NCI-H345 treated with DMSO at 0.1 percent for 48 hours (cell line): ENCODE data around the gene PPP1R14C.
"Not testable (repeated sequence)": the region's sequence is repeated elsewhere in the genome, so short reads cannot be mapped to it uniquely, and the experiment has no call there.

Source experiments
- DNase-seq: peaks from one replicate; lab custom pipeline; 2025; ENCODE audit not compliant: unreplicated experiment; lab: John Stamatoyannopoulos, UW

PPP1R14C gene

DNA sequence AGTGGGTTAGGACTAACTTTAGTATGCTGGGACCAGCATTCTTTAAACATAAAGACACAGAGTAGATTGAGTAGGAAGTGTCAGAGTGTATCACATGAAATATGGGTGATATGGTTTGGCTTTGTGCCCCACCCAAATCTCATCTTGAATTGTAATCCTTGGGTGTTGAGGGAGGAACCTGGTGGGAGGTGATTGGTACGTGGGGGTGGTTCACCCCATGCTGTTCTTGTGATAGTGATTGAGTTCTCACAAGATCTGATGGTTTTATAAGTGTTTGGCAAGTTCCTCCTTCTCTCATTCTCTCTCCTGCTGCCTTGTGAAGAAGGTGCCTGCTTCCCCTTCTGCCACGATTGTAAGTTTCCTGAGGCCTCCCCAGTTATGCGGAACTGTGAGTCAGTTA is 5.1 kb upstream of the PPP1R14C start:
- DNase-seq: not testable (repeated sequence)

DNA sequence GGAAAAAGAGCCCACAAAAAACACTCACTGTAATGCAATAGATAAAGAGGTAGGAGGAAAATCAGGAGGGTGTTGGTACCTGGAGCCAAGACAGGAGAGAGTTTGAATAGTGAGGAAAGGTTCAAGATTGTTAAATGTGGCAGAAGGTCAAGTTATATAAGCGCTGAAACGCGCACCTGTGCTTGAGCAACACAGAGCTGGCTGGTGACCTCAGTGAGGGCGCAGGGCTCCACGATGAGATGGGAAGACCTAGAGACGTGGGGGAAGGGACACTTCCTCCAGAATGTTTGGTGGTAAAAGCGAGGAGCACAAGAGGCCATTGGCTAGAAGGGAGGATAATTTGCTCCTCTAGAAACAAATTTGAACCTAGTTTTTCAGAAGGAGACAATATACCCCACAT is 4.2 kb upstream of the PPP1R14C start:
- no peak for DNase-seq

DNA sequence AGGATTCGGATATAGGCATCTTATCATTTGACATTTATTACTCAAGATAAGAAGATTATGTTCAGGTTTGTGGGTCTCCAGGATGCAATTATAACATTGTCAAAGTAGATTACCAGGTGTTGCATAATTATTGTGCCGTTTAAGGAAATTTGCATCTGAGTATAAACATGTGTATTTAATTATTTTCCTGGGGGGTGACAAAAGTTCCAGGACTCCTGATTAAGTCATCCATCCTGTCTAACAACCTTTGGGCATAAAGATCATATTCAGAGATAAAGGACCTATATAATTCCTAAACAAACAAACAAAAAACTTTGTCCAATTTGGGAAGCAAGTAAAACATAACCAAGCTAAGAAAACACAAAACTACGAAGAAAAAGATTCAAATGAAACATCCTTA is 3.3 kb upstream of the PPP1R14C start:
- DNase-seq: no peak

DNA sequence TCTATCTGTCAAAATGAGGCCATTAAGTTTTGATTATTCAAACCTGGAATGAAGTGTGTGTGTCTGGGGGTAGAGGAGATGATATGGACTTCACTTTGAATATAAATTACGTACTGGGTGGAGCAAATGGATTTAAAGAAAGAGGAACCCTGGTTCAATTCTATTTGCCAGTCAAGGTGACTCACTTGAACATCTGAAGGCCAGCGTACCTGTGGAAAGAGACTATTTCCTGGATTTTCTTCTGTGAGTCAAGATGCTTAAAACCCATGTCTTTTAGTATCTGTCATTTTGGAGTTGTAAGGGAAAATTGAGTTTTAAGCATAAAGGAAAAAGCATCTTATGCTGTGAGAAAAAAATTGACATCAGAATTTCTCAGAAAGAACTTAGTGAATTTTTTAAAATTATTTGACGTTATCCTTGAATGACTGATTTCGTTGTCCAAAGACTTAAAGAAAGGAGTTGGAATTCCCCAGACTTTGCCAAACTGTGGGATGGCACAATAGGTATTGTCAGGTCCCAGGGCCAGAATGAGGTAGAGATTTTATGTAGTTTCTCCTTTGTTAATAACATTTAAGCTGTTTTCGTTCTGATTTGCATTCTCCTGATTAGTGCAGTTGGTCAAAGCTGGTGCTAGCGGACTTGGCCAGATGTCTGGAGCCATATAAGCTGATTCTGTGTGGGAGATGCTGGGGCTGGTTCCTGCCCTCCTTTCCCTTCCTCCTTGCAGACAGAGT is 2.4 kb upstream of the PPP1R14C start:
- no peak for DNase-seq

DNA sequence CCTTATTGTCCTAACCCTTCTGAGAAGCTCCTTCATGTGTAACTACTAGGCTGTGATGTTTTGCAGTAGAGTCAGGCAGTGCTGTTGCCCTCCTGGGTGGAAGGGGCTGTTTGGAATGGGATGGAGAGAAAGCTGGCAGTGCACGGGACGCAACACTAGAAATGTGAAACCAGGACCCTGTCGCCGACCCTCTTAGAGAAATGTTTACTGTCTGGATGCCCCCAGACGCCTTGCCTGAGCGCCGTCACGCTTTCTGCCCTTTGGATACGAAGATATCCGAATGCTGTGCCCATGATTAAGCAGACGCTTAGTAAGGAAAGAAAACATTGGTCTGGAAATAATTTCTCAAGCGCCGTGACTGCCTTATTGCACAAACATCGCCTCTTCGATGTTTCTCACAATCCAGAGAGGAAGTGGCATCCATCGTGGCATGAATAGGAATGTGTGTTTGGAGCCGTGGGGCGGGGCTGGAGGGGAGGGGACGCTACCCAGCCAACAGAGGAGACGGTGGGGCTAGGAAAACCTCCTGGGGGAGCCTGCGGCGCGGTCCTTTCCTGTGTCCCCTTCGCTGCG is 661 bp upstream of the PPP1R14C start:
- DNase-seq: no peak

DNA sequence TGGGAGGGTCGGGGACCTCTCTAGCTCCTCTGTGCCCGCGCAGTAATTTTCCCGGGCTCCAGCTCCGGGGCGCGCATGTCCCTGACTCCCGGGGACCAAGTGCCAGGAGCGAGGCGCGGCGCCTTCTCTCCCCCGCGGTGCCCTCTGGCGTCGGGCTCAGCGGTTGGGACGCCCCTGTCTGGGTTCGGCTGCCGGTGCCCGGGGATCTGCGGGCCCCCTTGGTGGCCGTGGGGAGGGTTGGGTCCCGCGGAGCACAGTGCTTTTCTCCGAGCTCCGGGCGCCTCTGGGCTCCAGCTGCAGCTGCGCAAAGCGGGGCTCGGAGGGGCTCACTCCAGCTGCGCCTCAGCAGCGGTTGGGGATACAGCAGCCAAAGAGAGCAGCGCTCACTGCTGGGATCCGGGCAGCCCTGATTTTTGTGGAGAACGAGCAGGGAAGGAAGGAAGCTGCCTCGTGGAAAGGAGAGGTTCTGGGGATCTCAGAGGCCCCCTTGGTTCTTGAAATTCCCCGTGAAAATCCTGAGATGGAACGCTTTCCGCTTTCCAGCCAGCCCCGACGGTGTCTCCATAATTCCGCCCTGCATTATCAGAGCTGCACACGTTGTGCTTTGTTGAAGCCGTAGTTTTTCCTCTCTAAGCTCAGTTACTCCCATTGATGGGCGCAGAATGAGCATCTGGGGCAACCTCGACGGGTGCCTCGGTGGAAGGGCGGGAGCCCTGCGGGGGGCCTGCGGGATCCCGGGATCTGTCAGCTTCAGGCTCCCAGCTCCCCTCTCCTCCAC is 861 bp downstream of the PPP1R14C start:
- DNase-seq: no peak

DNA sequence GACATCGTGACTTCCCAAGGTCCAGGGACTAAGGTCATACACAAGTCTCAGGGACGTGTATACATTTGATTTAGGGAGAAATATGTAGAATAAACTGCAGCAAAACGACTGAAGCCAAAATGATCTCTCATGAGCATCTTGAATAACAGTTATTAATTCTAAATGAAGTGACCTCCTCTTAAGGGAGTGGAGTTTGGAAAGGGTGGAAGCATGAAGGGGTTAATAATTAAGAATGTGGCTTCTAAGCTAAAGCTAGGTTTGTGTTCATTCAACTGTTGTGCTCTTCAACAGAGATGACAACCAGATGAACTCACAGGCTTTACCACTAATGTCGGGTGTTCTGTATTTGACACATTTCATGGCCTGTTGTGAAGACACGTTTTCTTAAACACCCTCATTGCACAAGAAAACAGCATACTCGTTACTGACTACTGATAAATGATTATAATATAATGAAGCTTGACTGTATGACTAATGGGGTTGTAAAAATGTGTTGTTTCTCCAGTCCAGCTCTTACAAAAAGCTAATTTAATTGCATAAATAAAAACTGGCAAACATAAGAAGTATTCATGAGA is 1.5 kb downstream of the PPP1R14C start:
- no peak for DNase-seq

DNA sequence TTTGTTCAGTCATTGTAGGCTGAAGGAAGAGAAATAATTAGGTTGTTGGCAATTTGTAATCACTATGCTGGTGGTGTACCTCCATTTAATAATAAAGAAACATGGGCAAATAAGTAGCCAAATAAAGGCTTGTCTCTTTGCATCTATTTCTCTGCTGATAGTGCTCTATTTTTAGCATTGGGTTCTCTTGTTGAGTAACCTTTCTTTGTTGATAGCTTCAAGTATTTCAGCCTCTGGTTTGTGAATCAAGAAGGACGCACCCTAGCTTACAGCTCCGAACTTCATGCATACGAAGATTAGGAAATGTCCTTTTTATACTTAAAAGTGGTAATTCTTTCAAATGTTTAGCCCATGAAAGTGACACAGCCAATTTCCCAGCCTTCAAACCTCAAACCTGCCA is 2.6 kb downstream of the PPP1R14C start:
- DNase-seq: no peak

DNA sequence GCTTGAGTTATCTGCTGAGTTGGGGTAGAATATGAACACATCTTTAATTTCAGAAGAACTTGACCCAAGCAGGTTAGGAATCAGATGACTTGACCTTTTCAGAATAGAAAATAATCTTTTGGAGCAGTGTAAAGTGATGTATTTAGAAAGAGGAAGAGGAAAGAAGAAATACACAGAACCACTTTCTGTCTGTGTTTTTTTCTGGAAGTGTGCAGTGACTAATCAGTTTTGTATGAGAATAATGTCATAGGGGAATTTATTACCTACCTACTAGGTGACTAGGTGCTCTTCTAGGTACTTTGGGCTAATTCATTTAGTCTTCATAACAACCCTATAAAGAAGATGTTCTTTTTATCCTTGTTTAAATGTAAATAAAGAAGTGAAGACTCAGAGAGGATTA is 3.0 kb downstream of the PPP1R14C start:
- DNase-seq: no peak

DNA sequence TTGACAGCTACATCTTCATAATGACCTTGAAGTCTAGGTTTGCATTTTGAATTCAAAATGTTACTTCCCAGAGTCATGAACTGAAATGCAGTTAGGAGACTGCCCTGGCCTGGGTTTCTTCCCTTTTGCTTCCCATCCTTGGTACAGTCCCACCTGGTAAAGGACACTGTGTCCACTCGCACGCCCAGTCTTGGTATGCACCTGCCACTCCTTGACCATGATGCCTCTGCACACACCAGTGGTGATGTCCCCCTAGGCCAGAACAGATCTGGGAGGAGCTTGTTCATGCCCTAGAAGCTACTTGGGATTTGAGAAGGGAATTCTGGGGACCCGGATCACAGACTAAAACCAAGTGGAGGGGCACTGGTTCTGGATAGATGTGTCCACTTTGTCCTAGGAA is 3.6 kb downstream of the PPP1R14C start:
- DNase-seq: no peak

DNA sequence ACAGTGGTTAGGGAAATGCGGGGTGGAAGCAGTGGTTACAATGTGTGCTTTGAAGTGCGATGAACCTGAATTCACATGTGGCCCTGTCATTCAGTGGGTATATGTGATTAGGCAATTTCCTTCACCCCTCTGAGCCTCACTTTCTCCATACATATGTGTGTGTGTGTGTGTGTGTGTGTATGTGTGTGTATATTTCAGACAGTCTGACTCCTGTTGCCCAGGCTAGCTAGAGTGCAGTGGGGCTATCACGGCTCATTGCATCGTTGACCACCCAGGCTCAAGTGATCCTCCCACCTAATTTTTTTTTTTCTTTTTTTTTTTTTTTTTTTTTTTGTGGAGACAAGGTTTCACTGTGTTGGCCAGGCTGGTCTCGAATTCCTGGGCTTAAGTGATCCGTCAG is 6.3 kb downstream of the PPP1R14C start:
- DNase-seq: no peak

DNA sequence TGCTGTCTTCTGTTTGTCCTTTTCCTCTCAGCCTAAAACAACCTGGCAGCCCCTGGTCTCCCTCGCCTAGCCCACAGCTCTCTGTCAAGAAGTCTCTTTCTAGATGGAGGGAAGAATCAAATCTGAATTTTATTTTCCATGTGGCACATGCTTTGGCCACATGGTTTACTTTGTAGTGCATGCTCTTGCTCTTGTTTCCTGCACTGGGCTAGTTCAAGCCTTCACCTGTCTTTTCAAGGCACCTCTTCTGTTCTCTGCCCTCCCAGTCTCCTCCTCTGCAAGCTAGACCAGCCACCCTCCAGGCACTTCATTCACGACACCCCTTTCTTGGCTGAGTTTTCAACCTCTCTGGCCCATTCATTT is 7.6 kb downstream of the PPP1R14C start:
- no peak for DNase-seq

DNA sequence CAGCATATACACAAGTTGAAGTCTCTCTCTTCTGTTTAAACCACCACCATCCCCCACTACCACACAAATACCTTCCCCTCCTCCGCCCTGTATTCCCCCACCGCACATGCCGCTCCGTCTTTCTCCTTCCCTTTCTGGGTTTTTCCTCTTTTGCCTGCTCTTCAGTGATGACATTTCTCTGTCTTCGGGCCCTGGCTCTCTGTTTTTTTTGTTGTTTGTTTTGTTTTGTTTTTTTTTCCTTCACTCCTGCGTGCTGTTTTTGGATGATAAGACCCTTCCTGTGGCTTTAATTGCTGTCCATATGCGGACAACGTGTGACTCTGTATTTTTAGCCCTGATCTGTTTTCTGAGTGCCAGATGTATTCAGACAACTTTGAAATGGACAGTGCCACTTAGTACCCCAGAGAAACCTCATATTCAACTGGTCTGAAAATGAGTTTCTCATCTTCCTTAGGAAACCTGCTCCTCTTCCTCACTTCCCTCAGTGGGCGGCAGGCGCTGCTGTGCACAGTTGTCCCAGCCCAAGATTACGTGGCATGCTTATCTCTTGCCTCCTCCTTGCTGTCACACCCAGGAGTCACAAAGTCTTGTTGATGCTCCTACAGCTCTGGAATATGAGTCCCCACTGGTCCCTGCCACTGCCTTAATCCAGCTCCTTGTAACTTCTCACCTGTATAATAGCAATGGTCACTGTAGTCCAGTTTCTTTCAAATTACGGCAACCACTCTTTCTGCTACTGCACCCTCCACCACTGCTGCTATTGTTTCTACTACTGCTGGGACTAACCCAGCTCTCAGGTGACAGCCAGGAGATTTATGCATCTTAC is 8.2 kb downstream of the PPP1R14C start:
- DNase-seq: no peak

DNA sequence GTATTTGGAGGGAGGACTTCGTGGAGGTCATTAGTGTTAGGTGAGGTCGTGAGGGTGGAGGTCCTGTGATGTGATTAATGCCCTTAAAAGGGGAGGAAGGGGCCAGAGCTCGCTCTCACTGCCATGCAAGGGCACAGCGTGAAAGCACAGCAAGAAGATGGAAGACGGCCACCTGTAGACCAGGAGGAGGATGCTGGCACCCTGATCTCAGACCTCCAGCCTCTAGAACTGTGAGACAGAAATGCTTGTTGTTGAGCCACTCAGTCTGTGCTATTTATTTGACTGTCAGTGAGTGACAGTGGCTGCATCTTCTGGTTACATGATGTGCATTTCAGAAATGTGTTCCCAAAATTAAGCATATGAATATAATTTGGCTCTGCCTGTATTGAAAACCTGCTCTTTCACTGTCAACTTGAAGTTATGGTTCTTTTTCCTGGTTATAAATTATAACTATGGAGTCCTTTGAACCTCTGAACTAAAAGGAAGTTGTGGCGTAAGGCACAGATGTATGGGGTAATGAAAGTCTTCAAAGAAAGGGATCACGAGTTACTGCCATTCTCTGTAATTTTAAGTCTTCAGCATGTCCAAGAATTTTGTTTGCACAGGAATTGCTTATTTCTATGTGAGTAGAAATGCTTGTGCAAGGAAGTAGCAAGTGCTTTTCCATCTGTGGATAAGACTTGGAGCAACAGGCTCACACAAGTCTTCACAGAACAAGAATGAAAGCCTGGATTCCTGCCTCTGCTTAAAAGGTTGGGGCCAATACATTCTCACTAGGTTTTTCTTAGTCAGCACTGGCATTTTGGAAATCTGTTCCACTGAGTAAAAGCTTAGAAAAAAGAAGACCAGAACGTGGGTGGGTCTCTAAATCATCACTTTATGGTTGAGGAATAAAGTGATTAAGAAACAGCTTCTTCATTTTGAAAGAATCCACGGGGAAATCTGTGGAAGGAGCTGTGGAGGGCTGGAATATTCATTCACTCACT is 10.3 kb downstream of the PPP1R14C start:
- no peak for DNase-seq

DNA sequence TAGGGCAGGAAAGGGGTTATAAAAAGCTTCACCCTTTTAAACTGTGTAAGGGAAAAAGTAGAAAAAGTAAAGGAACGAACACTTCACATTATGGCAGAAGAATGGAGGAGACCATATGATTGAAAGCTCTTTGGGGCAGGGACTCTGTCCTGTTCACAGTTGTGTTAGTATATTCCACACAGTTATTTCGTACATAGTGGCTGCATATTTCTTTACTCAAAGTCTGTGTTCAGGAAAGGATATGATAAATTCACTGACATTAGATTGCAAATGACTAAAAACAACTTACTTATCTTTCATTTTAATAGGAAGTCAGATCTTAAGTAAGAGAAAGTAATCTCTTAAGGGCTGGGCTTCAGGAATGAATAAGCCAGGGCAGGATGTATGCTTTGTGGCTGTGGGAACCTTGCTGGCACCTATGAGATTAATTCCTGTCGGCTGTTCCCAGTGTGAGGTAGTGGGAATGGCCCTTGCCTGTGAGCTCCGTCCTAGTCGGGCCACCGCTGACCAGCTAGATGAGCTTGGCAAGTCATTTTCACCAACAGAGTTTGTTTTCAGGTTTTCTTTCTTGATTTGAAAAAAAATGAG is 11.2 kb downstream of the PPP1R14C start:
- no peak for DNase-seq

DNA sequence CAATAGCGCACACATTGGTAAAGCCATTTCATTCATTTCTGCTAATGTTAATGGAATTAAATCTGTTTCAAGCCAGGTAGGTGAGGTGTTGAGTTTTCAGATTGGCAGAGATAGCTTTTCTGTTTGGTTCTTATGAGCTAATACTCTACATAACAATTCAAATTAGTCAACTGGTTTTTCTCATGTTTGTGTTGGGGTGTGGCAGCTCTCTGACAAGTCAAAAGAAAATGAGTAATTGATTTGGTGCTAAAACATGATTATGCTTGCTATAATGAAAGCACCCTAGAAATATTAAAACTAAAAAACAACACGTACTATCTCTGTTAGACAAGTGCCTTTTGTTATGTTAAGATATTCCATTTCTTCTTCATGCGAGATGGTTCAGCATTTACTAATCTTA is 13.6 kb downstream of the PPP1R14C start:
- DNase-seq: no peak

DNA sequence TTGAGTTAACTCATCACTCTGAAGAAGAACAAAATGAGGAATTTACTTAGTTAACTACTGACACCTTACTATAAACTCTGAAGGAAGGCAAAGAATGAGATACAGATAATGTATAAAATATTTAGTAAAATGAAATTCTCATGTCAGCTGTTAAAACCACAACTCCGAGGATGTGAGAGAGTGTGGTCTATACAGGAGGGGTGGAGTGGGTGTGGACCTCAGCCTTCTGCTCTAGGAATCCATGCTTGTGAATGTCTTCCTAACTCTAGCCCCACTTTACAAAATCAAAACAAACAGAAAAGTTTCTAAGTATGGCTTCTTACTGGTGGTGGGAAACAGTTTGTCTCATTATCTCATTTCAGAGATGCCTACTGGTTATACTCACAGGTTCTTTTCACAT is 14.2 kb downstream of the PPP1R14C start:
- DNase-seq: no peak

DNA sequence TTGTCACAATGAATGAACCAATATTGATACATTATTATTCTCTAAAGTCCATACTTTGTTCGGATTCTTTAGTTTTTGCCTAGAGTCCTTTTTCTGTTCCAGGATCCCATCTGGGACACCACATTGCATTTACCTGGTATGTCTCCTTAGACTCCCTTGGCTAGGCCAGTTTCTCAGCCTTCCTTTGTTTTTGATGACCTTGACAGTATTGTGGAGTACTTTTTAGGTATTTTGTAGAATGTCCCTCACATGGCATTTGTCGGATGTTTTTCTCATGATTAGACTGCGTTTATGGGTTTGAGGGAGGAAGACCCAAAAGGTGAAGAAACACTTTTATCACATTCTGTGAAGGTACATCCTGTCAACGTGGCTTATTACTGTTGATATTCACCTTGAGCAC is 16.9 kb downstream of the PPP1R14C start:
- no peak for DNase-seq

DNA sequence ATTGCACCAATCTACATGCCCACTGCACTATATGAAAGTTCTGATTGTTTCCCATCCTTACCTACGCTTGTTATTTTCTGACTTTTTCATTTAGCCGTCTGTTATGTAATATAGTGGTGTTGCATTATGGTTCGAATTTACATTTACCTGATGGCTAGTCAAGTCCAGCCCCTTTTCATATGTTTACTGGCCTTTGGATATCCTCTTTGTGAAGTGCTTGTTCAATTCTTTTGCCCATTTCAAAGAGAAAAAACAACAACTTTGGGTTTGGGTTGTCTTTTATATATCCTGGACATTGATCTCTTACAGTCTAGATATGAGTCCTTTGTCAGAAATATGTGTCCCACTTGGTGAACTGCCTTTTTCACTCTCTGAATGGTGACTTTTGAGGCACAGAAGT is 21.1 kb downstream of the PPP1R14C start:
- no peak for DNase-seq
